Uterus (tissue), 4 donors: ENCODE data around the gene CAMK2G. TPM values are rescaled to one million over a fixed set of nuclear protein-coding genes. Genes with fewer than 3 reads are reported as not detected.

Source experiments
- DNase-seq, 2 donors: peaks; one replicate each; pipeline ENCODE4 v3.0.0-alpha.2; 2019 to 2020
- H3K27ac ChIP-seq, 2 donors: fragments of 200-600 bp; sonication (generic); 1 replicate in 1 of 2; 2 replicates in 1 of 2; pipeline ENCODE4 v1.5.1; 2016 to 2018
- H3K27me3 ChIP-seq, 2 donors: fragments of 200-600 bp; sonication (generic); one replicate each; pipeline ENCODE4 v1.5.1; 2018 to 2019; ENCODE audit warnings: control low read depth in 1 of 2
- H3K36me3 ChIP-seq, 2 donors: fragments of 200-600 bp; sonication (generic); one replicate each; pipeline ENCODE4 v1.5.1; 2019; ENCODE audit warnings: control low read depth in 1 of 2
- H3K4me1 ChIP-seq, 2 donors: fragments of 200-600 bp; sonication (generic); one replicate each; pipeline ENCODE4 v1.5.1; 2018 to 2019; ENCODE audit warnings: control low read depth in 1 of 2
- H3K4me3 ChIP-seq, 2 donors: fragments of 200-600 bp; sonication (generic); 1 replicate in 1 of 2; 2 replicates in 1 of 2; pipeline ENCODE4 v1.5.1; 2018 to 2019; ENCODE audit warnings: mild to moderate bottlenecking in 1 of 2
- H3K9me3 ChIP-seq, 2 donors: fragments of 200-600 bp; sonication (generic); one replicate each; pipeline ENCODE4 v1.5.1; 2019; ENCODE audit warnings: control low read depth in 1 of 2
- POLR2A ChIP-seq, 2 donors: fragments of 450-650 bp; IDR thresholded peaks; one replicate each; pipeline ENCODE4 v1.6.1; 2016; ENCODE audit warnings: antibody characterized with exemption in 2 of 2, mild to moderate bottlenecking in 1 of 2, moderate library complexity in 1 of 2
- intact Hi-C: fragments of 100-400 bp; cut with DNase I; formaldehyde crosslinking; loops from one replicate; pipeline ENCODE4 v1.15.1; 2023; ENCODE audit warnings: low total_unique reads
- total RNA-seq, 4 donors: library from RNA; depleted of rRNA in 3 of 4; stranded (reverse); fragments of >200 nt in 3 of 4; gene quantifications; one replicate each; pipeline versions ENCODE4 v1.1.0 to v1.2.4, GENCODE V29; 2014 to 2023
- TF ChIP-seq, protein P1 (sequence below), 4 experiments: fragments of 200-600 bp in 2 of 4; fragments of 450-650 bp in 2 of 4; sonication (generic) in 2 of 4; IDR thresholded peaks; one replicate each; pipeline ENCODE4 v1.5.1; 2016 to 2019; ENCODE audit warnings: antibody characterized with exemption in 4 of 4, mild to moderate bottlenecking in 2 of 4, moderate library complexity in 1 of 4
- donor health status: DM: yes; HTN: yes; CAD: no.

Gene CAMK2G
- total RNA-seq, 4 donors from 2014 or later, result 17.9 to 79.9 (median 40.0) TPM

- H3K27ac ChIP-seq, result peak overlapping the region in 1 of 2 donors; percentile 90
- intact Hi-C loops, result no loop called here
- no peak overlapping the region for H3K4me3 ChIP-seq
- H3K4me1 ChIP-seq, result peaks cover 3 to 16% of the 10 kb centered on the region in 2 donors
- no peaks in the 10 kb centered on the region for H3K36me3 ChIP-seq
- H3K27me3 ChIP-seq, result no peaks in the 10 kb centered on the region
- TF ChIP-seq POLR2A (IDR thresholded peaks at IDR 0.05), result no peak
- TF ChIP-seq, protein P1, sequence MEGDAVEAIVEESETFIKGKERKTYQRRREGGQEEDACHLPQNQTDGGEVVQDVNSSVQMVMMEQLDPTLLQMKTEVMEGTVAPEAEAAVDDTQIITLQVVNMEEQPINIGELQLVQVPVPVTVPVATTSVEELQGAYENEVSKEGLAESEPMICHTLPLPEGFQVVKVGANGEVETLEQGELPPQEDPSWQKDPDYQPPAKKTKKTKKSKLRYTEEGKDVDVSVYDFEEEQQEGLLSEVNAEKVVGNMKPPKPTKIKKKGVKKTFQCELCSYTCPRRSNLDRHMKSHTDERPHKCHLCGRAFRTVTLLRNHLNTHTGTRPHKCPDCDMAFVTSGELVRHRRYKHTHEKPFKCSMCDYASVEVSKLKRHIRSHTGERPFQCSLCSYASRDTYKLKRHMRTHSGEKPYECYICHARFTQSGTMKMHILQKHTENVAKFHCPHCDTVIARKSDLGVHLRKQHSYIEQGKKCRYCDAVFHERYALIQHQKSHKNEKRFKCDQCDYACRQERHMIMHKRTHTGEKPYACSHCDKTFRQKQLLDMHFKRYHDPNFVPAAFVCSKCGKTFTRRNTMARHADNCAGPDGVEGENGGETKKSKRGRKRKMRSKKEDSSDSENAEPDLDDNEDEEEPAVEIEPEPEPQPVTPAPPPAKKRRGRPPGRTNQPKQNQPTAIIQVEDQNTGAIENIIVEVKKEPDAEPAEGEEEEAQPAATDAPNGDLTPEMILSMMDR (IDR thresholded peaks at IDR 0.05), result no peak
- DNase-seq, result no peak
- H3K9me3 ChIP-seq, result no peaks in the 10 kb centered on the region
These were observed 99.7 kb downstream of the CAMK2G start for GRCh38 chr10:73774637-73775036.

DNA sequence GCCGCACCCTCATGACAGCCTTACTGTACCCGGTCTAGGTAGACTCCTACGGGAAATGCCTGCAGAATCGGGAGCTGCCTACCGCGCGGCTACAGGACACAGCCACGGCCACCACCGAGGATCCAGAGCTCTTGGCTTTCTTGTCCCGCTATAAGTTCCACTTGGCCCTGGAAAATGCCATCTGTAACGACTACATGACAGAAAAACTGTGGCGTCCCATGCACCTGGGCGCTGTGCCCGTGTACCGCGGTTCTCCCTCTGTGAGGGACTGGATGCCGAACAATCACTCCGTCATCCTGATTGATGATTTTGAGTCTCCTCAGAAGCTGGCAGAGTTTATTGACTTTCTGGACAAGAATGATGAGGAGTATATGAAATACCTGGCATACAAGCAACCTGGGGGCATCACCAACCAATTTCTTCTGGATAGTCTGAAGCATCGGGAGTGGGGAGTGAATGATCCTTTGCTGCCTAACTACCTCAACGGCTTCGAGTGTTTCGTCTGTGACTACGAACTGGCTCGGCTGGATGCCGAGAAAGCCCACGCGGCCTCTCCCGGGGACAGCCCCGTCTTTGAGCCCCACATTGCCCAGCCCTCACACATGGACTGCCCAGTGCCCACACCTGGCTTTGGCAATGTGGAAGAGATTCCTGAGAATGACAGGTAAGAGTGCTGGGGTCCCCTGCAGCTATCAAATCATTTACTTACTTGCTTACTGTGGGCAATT is 101.0 kb downstream of the CAMK2G start:
- H3K4me3 ChIP-seq, result peak overlapping the region; percentile 70 to 90
- no peaks in the 10 kb centered on the region for H3K36me3 ChIP-seq
- intact Hi-C loops, result no loop called here
- DNase-seq, result no peak
- peak overlapping the region; percentile 90 to 96 for H3K27ac ChIP-seq
- TF ChIP-seq, protein P1 (IDR thresholded peaks at IDR 0.05), result no peak
- TF ChIP-seq POLR2A (IDR thresholded peaks at IDR 0.05), result no peak
- H3K4me1 ChIP-seq, result peaks cover 3 to 16% of the 10 kb centered on the region in 2 donors
- H3K27me3 ChIP-seq, result no peaks in the 10 kb centered on the region
- H3K9me3 ChIP-seq, result no peaks in the 10 kb centered on the region

DNA sequence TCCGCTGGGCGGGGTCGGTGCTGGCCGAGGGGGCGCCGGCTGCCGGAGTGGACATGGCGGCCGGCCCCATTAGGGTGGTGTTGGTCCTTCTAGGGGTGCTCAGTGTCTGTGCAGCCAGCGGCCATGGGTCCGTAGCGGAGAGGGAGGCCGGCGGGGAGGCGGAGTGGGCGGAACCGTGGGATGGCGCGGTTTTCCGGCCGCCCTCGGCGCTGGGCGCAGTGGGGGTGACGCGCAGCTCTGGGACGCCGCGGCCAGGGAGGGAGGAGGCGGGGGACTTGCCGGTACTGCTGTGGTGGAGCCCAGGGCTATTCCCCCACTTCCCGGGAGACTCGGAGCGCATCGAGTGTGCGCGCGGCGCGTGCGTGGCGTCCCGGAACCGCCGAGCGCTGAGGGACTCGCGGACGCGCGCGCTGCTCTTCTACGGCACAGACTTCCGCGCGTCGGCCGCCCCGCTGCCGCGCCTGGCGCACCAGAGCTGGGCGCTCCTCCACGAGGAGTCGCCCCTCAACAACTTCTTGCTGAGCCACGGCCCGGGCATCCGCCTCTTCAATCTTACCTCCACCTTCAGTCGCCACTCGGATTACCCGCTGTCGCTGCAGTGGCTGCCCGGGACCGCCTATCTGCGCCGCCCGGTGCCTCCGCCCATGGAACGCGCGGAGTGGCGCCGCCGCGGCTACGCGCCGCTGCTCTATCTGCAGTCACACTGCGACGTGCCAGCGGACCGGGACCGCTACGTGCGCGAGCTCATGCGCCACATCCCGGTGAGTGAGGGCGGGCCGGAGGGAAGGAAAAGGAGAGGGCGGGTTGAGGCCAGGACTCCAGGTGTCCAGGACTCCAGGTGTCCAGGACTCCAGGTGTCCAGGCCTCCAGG is 101.8 kb downstream of the CAMK2G start:
- peak overlapping the region; percentile 90 to 96 for H3K27ac ChIP-seq
- no peaks in the 10 kb centered on the region for H3K9me3 ChIP-seq
- H3K36me3 ChIP-seq, result no peaks in the 10 kb centered on the region
- no peaks in the 10 kb centered on the region for H3K27me3 ChIP-seq
- intact Hi-C loops, result no loop called here
- H3K4me3 ChIP-seq, result peak overlapping the region; percentile 70 to 90
- peaks cover 3 to 16% of the 10 kb centered on the region in 2 donors for H3K4me1 ChIP-seq
- TF ChIP-seq, protein P1 (IDR thresholded peaks at IDR 0.05), result peak in 1 of 4 experiments; percentile 21
- peak; percentile 79 to 87 for TF ChIP-seq POLR2A (IDR thresholded peaks at IDR 0.05)
- peak; percentile 76 to 89 for DNase-seq

GRCh38 chr10:73771722-73772280 is 102.6 kb downstream of the CAMK2G start:
- TF ChIP-seq, protein P1 (IDR thresholded peaks at IDR 0.05), result no peak
- TF ChIP-seq POLR2A (IDR thresholded peaks at IDR 0.05), result no peak
- peaks cover 3 to 16% of the 10 kb centered on the region in 2 donors for H3K4me1 ChIP-seq
- no peaks in the 10 kb centered on the region for H3K36me3 ChIP-seq
- H3K4me3 ChIP-seq, result peak overlapping the region; percentile 70 to 90
- H3K9me3 ChIP-seq, result no peaks in the 10 kb centered on the region
- peak in 1 of 2 donors; percentile 89 for DNase-seq
- H3K27me3 ChIP-seq, result no peaks in the 10 kb centered on the region
- intact Hi-C loops, result no loop called here
- peak overlapping the region; percentile 90 to 96 for H3K27ac ChIP-seq
